HEK293T (cell line): Measurements from ENCODE around the gene MMS19.

Experiments used
- ELF4 ChIP-seq: fragments of 450-650 bp; IDR thresholded peaks from 2 replicates; pipeline ENCODE4 v1.6.1; 2017; ENCODE audit warnings: antibody characterized with exemption
- FOXM1 ChIP-seq: fragments of 450-650 bp; IDR thresholded peaks from 2 replicates; pipeline ENCODE4 v1.6.1; 2017; ENCODE audit warnings: mild to moderate bottlenecking, borderline replicate concordance
- HDGF ChIP-seq: fragments of 450-650 bp; IDR thresholded peaks from 2 replicates; pipeline ENCODE4 v1.6.1; 2017; ENCODE audit warnings: antibody characterized with exemption, borderline replicate concordance
- PKNOX1 ChIP-seq: fragments of 450-650 bp; IDR thresholded peaks from 2 replicates; pipeline ENCODE4 v1.6.1; 2016
- SP1 ChIP-seq: fragments of 450-650 bp; IDR thresholded peaks from 2 replicates; pipeline ENCODE4 v1.6.1; 2017

GRCh38 chr10:97408496-97408992 lies 89.7 kb downstream of the MMS19 start:
- TF ChIP-seq HDGF (no peak), ELF4 (no peak), SP1 (no peak), FOXM1 (no peak), PKNOX1 (no peak)
